Measurements from ENCODE around the gene CCDC183. TPM values are rescaled to one million over a fixed set of nuclear protein-coding genes. Genes with fewer than 3 reads are reported as not detected.
"Not testable (repeated sequence)": the region's sequence is repeated elsewhere in the genome, so short reads cannot be mapped to it uniquely, and the experiment has no call there.

Gene CCDC183
- total RNA-seq, 4 donors from 2014 or later, result 1.1 to 10.3 (median 2.3) TPM

DNA sequence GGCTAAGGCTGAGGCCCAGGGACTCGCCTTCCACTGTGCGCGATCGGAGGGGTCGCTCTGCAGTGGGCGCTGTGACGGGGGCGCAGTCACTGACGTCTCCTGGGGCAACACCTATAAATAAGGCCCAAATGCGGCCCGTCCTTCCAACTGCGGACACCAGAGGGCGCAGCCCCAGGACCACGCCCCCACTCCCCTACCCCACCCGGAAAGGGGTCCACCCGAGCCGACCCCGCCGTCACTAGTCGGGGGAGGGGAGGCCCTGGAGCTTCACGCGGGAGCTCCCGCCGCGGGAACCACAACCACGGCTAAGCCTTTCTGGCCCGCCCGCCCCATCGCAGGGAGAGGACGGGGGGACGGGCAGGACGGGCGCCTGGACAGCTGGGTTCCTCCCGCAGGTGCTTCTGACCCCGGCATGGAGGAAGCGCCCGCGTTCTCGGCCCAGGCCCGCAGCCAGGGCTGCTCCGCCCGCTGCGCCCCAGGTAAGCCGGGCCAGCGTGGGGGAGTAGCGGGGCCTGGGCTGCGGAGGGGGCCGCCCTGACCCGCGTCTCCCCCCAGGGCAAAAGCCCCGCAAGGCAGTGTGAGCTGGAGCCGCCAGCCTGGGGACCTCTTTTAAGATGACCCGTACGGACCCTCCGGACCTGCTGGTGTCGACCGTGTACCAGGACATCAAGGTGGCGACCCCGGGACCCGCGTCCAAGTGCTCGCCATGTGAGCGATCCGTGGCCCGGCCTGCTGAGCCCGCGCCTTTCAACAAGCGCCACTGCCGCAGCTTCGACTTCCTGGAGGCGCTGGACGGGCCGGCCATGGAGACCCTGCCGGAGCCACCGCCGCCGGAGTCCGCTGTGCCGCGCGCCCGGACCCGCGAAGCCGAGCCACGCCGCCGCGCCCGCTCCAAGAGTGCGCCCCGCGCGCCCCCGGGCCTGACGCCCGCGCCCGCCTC lies 47.9 kb downstream of the CCDC183 start:
- TF ChIP-seq, protein P1, sequence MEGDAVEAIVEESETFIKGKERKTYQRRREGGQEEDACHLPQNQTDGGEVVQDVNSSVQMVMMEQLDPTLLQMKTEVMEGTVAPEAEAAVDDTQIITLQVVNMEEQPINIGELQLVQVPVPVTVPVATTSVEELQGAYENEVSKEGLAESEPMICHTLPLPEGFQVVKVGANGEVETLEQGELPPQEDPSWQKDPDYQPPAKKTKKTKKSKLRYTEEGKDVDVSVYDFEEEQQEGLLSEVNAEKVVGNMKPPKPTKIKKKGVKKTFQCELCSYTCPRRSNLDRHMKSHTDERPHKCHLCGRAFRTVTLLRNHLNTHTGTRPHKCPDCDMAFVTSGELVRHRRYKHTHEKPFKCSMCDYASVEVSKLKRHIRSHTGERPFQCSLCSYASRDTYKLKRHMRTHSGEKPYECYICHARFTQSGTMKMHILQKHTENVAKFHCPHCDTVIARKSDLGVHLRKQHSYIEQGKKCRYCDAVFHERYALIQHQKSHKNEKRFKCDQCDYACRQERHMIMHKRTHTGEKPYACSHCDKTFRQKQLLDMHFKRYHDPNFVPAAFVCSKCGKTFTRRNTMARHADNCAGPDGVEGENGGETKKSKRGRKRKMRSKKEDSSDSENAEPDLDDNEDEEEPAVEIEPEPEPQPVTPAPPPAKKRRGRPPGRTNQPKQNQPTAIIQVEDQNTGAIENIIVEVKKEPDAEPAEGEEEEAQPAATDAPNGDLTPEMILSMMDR (IDR thresholded peaks at IDR 0.05), result peak; percentile 11 to 74
- H3K4me1 ChIP-seq, result peaks cover 81% of the 10 kb centered on the region
- not testable (repeated sequence) for H3K36me3 ChIP-seq, H3K4me3 ChIP-seq, H3K27ac ChIP-seq, H3K9me3 ChIP-seq
- 0% methylated on average over 1 of the region's 99 CpGs for WGBS
- DNase-seq (ENCODE audit: low spot score in 2 of 2), result peak in 1 of 2 donors; percentile 78
- peaks cover 40% of the 10 kb centered on the region for H3K27me3 ChIP-seq

- WGBS, result 23% methylated on average over 26 of the region's 88 CpGs
- H3K4me1 ChIP-seq, result peaks cover 86% of the 10 kb centered on the region
Observed at GRCh38 chr9:136844761-136845464, 48.8 kb downstream of the CCDC183 start.

GRCh38 chr9:136845465-136846260 lies 49.5 kb downstream of the CCDC183 start:
- DNase-seq (ENCODE audit: low spot score in 2 of 2), result no peak
- Histone ChIP-seq H3K36me3 (no peaks in the 10 kb centered on the region), H3K9me3 (no peaks in the 10 kb centered on the region), H3K27ac (no peak overlapping the region), H3K4me3 (no peak overlapping the region), H3K27me3 (peaks cover 40% of the 10 kb centered on the region), H3K4me1 (peaks cover 89% of the 10 kb centered on the region)
- WGBS, result no CpG with 5 or more reads among the region's 102 CpGs
- TF ChIP-seq EP300 (IDR thresholded peaks at IDR 0.05) (no peak), POLR2AphosphoS5 (IDR thresholded peaks at IDR 0.05) (no peak), POLR2A (IDR thresholded peaks at IDR 0.05) (no peak)
- TF ChIP-seq, protein P1 (IDR thresholded peaks at IDR 0.05), result no peak

More at GRCh38 chr9:136844761-136845464, 48.8 kb downstream of the CCDC183 start:
- DNase-seq (ENCODE audit: low spot score in 2 of 2), result no peak
- H3K36me3 ChIP-seq, result peaks cover 5% of the 10 kb centered on the region
- no peak overlapping the region for H3K27ac ChIP-seq
- no peak overlapping the region for H3K4me3 ChIP-seq
- TF ChIP-seq POLR2AphosphoS5 (IDR thresholded peaks at IDR 0.05), result no peak
- TF ChIP-seq, protein P1 (IDR thresholded peaks at IDR 0.05), result no peak
- H3K27me3 ChIP-seq, result peaks cover 40% of the 10 kb centered on the region
- H3K9me3 ChIP-seq, result no peaks in the 10 kb centered on the region

DNA sequence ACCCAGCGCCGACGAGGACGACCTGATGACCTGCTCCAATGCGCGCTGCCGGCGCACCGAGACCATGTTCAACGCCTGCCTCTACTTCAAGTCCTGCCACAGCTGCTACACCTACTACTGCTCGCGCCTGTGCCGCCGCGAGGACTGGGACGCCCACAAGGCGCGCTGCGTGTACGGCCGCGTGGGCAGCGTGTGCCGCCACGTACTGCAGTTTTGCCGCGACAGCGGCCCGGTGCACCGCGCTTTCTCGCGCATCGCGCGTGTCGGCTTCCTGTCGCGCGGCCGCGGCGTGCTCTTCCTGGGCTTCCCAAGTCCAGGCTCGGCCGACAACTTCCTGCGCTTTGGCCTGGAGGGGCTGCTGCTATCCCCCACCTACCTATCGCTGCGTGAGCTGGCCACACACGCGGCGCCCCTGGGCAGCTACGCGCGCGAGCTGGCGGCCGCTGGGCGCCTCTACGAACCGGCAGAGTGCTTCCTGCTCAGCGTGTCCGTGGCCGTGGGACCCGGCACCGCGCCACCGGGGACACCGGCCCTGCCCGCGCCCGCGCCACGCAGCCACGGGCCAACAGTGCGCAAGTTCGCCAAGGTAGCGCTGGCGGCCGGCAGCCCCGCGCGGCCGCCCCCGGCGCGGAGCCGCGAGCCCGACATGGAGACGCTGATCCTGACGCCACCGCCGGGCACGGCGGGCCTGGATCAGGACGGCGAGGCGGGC lies 50.4 kb downstream of the CCDC183 start:
- Histone ChIP-seq H3K4me1 (peaks cover 82% of the 10 kb centered on the region), H3K27ac (no peak overlapping the region), H3K4me3 (peak overlapping the region; percentile 72), H3K9me3 (no peaks in the 10 kb centered on the region), H3K27me3 (peaks cover 40% of the 10 kb centered on the region), H3K36me3 (peaks cover 5% of the 10 kb centered on the region)
- 0% methylated on average over 7 of the region's 98 CpGs for WGBS
- TF ChIP-seq, protein P1 (IDR thresholded peaks at IDR 0.05), result no peak
- no peak for TF ChIP-seq POLR2AphosphoS5 (IDR thresholded peaks at IDR 0.05)
- TF ChIP-seq EP300 (IDR thresholded peaks at IDR 0.05), result no peak
- no peak for TF ChIP-seq POLR2A (IDR thresholded peaks at IDR 0.05)
- no peak for DNase-seq (ENCODE audit: low spot score in 2 of 2)

Measured in suprapubic skin (tissue), 4 donors.